Activated T-helper 1 cell treated with Interleukin-2 at 50 U/mL for 16 hours (primary cell): ENCODE data around the gene FLNA.
"Not testable (repeated sequence)": the region's sequence is repeated elsewhere in the genome, so short reads cannot be mapped to it uniquely, and the experiment has no call there.

Source experiments
- DNase-seq: peaks from one replicate; pipeline ENCODE4 v3.0.0-alpha.2; 2020; ENCODE audit warnings: low read depth

FLNA gene

DNA sequence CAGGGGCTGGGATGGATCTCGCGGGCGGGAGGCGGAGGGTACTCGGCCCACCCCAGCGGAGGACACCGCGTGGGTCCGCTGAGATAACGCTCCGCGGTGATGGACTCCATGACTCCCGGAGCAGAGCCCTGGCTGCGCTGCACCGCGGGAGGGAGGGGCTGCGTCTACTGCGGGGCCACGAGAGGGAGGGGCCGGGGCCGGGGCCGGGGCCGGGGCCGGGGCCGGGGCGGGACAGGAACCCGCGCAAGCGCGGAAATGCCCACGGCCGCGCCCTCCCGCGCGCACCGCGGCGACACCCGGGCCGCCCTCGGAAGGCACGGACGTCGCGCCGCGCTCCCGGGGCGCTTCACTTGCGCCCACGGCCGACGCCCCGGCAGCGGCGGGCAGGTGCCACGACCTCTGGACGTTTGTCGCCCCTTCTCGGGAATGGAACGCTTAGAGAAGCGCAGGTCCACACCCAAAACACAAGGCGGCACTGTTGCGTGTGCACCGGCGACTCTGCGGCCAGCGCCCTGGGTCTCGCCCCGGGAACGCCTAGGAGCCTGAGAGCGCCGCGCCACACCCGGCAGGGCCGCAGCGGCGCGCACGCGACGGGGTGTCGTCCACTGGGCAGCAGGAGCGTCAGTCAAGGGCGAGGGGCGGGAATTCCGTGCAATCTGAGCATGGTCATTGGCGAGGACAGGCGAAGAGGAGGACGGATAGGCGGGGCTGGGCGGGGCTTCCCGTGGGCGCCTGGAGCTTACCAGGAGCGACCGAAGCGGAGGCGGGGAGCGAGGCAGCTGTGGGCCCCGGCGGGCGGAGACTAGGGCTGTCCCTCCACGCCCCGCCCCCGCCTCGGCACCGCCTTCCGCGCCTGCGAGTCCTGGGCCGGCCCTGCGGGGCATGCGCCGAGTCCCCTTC, 32.8 kb downstream of the FLNA start:
- not testable (repeated sequence) for DNase-seq

DNA sequence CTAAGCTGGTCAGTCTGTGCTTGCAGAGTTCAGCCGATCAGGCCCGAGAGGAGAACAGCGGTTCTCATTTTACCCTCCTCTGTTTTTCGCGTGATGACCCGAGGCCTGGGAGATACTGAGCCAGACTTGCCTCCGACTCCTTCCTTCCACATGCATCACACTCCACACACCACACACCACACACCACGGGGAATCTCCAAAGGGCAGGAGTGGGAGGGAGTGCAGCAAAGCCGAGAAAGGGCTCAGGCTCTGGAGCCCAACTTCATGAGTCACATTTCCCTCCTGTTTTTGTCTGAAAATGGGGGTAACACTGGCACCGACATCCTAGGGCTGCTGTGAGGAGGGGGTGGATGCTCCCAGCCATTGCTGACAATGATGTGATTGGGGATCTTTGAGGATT, 39.9 kb downstream of the FLNA start:
- no peak for DNase-seq

DNA sequence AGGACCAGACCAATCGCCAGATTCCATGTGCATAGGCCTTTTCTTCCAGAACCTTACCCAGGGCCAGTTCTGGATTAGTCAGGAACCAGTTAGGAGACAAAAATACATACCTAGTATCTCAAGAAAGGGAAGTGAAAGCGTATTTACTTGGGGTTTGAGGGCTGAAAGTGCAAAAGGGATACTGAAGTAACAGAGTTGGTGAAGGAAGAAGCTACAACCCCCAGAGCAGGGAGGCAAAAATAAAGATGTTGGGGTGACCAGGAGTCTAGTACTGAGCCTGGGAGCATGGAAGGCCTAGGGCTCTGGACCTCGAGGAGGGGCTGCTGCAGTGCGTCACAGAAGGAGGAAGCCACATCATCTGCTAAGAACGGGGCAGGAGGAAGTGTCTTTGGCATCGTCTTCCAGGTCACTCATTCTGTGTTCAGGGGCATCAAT, 40.6 kb downstream of the FLNA start:
- DNase-seq = no peak

DNA sequence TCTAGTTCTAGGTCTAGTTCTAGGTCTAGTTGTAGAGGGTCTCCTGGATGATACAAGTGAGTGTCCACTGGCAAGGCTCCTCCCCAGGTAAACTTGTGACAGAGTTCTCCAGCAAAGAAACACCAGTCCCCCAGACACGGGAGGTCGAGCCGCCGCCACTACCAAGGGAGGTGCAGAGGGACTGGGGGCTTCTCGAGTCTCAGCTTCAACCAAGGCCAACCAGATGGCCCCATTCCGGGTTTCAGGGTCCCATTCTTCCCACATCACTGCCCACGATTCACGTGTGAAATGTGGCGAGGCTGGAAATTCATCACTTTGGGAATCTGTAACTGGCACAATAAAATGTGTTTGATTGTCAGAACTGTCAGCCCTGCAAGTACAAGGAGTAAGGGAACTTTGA, 41.3 kb downstream of the FLNA start:
- no peak for DNase-seq

DNA sequence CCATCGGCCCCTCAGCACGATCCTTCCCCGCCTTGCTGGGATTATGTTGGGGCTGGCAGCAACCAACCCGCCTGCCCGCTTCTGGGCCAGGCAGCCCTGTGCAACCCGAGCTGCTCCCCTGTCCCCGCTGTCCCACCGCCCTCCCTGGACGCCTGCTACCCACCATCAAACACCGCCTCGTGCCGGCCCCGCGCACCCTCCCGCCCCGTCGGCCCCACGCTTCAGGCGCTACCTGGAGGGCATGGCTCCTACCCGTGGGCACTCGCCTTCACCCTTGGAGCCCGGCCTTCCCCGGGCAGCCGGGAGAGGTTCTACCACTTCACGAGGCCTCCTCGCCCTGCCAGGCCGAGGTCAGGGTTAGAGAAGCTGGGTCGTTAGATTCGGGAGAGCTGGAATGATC, 41.9 kb downstream of the FLNA start:
- DNase-seq = no peak

DNA sequence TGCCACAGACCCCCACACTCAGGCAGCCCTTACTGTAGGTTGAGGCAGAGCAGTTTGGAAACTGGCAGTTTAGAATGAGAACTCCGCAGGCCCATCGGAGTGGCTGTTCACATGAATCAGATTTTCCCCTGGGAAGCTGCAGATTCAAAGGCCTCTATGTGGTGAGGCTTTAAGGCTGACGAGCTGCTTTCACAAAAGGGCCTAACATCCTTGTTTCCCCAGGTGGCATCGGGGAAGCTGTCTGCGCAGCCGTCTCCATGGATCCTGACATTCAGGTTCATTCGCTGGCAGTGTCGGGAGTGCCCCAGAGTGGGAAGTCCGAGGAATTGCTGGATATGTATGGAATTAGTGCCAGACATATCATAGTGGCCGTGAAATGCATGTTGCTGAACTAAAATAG, 45.1 kb downstream of the FLNA start:
- DNase-seq = no peak

DNA sequence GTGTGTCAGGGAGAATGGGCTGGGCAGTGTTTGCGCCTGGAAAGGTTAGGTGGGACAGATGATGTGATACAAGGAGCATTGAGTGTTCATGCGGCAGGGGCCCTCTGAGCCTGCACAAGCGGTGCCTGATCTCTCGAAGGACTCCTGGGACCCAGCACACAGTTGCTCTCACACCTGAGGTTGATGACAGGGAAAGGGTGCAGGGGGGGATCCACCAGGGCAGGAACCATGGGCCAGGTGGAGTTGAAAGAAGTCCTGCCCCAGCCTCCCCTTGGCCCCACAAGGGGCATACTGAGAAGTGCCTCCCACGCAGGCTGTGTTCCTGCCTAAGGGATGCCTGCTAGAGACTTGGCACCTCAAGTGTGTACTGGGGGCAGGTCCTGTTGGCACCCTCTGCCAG, 45.8 kb downstream of the FLNA start:
- DNase-seq = no peak

DNA sequence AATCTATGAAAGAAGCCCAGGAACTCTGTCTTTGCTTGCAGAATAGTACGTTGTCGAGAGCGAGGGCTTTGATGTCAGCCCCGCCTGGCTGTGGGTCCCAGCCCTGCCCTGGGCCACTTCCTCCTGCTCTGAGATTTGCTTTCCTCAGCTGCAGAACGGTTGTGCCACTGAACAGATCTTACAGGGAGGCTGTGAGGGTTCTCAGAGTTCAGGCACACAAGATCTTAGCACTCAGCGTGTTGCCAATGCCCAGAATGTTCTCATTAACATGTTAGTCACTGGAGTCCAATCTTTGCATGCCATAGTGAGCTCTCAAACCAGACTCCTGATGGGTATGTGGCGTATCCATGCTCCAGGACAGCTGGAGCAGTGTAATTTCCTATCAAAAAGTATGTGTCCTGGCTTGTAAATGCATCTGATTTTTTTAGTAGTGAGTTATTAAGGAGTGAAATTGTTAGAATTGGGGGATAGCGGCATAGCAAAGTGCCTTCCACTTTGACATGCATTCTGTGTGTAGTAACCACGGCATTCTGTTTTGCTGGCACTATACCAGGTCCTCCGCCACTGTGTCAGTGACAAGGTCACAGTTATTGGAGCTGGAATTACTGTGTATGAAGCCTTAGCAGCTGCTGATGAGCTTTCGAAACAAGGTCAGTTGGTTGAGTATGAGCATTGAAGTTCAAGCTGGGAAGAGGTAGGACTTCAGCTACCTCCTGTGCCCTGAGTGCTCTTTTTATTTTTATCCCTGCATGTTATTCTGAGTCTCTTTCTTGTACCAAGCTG, 47.2 kb downstream of the FLNA start:
- peak; percentile 46 for DNase-seq

DNA sequence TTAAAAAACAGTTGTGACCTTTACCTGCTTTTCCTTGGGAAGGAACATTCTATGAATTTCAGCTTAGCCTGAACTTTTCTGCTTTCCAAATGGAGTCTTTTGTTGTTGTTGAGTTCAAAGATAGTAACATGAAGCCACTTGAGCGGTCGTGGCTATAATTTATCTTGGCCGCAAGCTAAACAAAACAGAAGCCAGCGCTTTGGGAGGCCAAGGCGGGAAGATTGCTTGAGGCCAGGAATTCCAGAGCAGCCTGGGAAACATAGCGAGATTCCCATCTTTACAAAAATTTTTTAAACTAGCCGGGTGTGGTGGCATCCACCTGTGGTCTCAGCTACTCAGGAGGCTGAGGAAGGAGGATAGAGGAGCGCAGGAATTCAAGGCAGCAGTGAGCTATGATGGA, 48.9 kb downstream of the FLNA start:
- no peak for DNase-seq

DNA sequence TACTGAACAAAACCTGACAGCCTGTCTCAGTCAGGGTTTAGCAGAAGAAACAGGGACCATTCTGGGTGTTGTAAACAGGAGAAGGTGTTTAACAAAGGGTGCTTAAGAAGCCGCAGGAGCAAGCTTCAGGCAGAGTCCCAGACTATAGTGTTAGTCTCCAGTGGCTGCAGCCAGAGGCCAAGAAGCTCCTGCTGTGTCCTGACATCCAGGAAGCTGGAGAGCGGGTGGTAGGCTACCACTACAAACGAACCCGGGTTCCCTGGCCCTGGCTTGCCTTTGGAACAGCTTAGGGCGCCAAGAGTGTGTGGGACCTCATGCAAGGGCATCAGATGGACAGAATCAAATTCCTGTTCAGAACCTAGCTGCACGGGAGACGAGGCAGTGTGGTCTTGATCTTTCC, 50.9 kb downstream of the FLNA start:
- no peak for DNase-seq

DNA sequence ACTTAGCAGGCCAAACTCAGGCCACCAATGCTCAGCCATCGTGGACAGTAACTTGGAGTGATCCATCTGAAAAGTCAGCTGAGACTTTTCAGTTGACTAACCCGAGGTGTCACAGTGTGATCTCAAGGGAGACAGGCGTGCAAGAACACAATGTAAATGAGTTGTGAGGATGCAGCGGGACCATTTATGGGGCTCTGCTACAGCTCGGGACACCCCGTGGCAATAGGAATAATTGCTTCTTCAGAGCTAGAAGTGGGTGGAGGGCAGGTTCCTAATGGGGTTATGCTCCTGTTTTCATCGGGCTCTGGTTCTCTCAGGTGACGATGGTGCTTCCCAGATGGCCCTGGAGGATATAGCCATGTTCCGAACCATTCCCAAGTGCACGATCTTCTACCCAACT, 51.5 kb downstream of the FLNA start:
- no peak for DNase-seq

DNA sequence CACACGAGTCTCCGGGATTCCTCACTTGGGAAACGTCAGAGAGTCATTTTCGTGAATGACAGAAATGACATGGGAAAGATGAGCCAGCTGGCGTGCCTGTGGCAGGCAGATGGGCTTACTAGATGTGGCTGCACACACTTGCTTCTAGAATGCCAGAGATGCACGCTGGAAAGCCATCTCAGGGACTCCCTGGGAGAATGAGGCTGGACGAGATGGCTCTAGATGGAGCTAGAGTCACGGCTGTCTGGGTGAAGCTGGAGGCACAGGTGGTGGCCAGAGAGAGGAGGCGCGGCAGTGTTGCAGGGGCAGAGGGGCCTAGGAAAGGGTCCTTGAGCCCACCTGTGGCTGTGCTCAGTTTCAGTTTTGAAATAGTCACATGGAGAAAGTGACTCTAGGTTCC, 52.8 kb downstream of the FLNA start:
- DNase-seq = no peak

DNA sequence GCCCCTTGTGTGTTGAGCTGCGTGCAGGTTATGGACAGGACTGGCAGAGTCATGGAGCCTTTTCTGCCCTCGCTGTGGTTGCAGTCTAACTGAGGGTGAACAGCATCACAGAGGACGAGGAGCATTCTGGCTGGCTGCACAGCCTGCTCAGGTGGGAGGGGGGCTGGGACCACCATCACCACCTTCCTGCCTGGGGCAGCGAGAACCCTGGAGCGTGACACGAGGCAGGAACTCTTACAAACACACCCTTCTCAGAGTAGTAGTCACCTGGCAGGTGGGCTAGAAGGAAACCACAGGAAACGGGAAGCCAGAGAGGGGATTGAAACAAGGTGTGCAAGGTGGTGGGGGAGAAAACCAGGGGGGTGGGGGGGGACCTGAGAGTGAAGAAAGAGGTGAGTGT, 53.3 kb downstream of the FLNA start:
- no peak for DNase-seq

DNA sequence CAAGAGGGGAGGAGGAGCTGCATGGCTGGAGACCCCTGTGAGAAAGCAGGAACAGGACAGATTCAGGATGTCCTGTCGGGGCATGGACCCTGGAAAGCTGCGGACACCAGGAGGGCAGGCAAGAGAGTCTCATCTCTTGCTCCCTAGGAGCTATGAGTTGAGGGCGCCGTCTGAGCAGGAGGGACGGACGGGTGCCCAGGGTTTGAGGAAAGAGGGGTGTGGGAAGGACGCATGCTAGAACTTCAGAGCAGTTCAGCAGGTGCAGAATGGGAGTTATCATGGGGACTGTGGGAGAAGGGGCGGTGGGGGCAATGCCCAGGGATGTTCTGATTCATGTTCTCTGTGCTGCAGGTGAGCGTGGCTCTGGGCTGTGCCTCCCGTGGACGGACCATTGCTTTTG, 54.0 kb downstream of the FLNA start:
- DNase-seq = no peak

DNA sequence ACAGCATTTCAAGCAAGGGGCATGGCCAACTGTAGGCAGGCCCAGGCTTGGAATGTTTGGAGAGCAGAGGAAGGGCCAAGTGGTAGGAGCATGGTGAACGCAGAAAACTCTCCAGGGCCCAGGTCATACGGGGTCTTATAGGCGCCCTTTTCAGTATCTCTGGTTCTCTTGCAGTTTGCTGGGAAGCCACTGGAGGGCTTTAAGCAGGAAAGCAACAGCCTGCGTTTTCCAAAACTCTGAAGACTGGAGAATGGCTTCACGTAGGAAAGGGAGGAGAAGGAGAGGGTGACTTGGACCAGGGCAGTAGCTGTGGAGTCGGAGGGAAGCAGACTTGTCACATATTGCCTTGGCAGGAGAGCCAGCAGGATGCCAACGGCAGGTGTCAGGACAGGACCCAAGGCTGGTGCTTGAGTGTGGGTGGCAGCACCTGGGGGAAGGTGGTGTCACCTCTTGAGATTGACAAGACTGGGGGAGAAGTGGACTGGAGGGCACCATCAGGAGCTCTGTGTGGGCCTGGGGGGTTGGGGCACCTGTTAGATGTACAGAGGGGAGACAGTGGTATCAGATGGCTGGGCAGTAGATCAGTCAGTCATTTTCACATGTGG, 56.9 kb downstream of the FLNA start:
- DNase-seq = no peak

DNA sequence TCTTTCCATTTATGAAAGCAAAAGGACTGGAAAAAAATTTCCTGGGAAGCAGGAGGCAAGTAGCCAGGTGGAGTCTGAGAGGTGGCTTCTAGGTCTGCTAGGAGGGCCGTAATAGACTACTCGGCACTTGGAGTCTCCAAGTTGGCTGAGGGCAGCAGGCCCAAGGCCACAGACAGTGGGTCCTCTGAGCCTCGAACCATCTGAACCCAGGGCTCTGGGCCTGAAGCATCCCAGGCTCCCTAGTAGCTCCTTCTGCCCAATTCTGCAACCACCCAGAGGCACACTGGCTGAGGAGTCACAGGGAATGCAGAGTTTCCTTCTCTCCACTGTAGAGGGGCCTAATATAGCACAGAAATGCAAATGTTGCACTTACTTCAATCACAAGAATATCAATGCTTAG, 59.0 kb downstream of the FLNA start:
- DNase-seq = no peak

DNA sequence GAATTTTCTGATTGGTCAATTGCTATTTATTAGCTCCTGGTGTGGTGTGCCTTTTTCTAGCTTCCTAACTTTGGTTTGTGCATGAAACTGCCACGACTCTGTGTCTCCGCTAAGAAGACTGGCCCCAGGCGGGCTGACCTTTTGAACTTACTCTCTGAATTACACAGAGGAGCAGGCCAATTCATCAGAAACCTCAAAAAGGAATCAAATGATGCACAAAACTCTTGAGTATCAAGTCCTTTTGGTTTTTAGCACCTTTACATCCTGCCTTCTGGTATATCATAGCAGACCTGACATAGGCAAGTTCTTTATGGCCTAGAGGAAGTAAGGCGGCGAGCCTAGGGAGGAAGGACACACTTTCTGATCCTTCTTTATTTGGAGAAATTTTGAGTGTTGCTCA, 61.3 kb downstream of the FLNA start:
- DNase-seq = no peak

DNA sequence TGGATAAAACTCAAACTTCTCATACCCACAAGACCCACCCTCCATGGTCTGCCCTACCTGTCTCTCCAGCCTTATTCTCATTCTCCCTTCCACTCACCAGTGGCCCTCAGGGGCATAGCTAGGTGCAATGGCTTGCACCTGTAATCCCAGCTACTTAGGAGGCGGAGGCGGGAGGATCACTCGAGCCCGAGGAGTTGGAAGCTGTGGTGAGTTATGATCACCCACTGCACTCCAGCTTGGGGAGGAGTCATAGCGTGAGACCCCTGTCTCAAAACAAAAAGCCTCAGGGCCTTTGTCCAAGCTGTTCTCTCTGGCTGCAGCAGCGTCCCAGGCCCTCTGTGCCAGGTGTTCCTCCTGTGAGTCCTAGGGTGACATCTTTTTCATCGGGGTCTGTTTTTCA, 62.3 kb downstream of the FLNA start:
- DNase-seq = no peak

DNA sequence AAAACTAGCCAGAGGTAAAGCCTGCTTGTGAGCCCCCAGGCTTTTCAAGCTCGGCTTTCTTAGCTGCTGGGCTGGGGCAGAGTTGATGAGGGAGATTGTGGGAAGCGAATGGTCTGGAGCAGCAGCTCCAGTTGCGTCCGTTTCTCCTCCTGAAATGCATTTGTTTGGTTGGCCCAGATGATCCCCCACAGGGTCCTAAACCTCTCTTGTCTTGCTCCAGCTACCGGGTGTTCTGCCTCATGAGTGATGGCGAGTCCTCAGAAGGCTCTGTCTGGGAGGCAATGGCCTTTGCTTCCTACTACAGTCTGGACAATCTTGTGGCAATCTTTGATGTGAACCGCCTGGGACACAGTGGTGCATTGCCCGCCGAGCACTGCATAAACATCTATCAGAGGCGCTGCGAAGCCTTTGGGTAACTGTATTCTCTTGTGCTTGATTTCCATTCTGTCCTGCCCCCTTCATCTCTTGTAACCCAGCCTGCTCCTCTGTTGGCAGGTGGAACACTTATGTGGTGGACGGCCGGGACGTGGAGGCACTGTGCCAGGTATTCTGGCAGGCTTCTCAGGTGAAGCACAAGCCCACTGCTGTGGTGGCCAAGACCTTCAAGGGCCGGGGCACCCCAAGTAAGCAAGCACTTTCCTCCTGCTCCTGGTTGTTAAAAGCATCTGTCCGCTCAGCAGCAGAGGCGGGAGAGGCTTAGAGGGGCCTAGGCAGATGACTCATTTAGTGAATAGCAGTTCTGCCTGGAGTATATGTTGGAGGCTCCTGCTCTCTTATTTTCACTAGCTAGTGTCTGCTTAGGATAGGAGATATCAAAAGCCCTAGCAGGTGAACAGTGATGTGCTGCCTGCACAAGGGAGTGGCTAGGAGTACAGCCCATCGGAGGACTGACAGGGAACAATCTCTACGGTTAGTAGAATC, 63.6 kb downstream of the FLNA start:
- no peak for DNase-seq

DNA sequence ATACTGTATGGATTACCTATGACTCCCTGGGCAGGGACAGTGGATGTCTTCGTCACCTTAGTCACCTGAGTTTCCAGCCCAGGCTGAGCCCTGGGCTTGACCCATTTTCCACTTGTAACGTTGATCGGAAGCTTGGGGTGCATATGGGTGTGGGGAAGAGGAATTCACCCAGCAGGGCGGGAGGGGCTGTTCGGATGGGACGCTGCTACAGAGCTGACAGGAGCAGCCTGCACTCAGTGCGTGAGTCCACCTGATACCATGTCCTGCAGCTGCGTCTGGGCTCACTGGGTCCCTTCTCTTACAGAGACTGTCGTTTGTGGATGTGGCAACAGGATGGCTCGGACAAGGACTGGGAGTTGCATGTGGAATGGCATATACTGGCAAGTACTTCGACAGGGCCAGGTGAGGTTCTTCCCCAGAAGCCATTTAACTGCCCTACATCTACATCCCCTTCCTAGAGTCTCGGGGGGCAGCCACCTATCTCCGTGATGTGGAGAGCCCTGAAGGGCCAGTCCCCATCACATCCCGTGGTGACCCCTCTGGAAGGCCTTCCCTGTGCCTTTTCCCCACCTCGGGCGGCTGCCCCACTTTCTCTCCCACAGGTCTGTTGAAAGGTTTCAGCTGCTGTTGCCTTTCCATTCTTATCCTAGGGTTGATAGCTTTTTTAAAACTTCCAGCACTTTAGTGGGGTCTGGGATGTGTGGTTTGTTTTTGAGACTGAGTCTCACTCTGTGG, 65.2 kb downstream of the FLNA start:
- no peak for DNase-seq
